T-helper 1 cell treated with Interleukin-12 subunit alpha and Interleukin-12 subunit beta and Interleukin-4 antibody, amounts not matched to agents 30 μg/mL and 1 μg/mL, for 36 hours (primary cell): ENCODE measurements around the gene CEP170B.
"Not testable (repeated sequence)": the region's sequence is repeated elsewhere in the genome, so short reads cannot be mapped to it uniquely, and the experiment has no call there.

Experiments
- H3K27ac Mint-ChIP-seq: one replicate; pipeline ENCODE4 v1.8.0; 2021; ENCODE audit warnings: mild to moderate bottlenecking, mixed read lengths
- H3K27me3 Mint-ChIP-seq: one replicate; pipeline ENCODE4 v1.8.0; 2021; ENCODE audit warnings: low read depth, mixed read lengths
- H3K36me3 Mint-ChIP-seq: one replicate; pipeline ENCODE4 v1.8.0; 2021; ENCODE audit warnings: low read depth, mixed read lengths
- H3K4me1 Mint-ChIP-seq: one replicate; pipeline ENCODE4 v1.8.0; 2021; ENCODE audit warnings: low read depth, mixed read lengths
- H3K4me3 Mint-ChIP-seq: one replicate; pipeline ENCODE4 v1.8.0; 2021; ENCODE audit warnings: mild to moderate bottlenecking, moderate library complexity, mixed read lengths
- H3K9me3 Mint-ChIP-seq: one replicate; pipeline ENCODE4 v1.8.0; 2021; ENCODE audit warnings: mixed read lengths

CEP170B gene

DNA sequence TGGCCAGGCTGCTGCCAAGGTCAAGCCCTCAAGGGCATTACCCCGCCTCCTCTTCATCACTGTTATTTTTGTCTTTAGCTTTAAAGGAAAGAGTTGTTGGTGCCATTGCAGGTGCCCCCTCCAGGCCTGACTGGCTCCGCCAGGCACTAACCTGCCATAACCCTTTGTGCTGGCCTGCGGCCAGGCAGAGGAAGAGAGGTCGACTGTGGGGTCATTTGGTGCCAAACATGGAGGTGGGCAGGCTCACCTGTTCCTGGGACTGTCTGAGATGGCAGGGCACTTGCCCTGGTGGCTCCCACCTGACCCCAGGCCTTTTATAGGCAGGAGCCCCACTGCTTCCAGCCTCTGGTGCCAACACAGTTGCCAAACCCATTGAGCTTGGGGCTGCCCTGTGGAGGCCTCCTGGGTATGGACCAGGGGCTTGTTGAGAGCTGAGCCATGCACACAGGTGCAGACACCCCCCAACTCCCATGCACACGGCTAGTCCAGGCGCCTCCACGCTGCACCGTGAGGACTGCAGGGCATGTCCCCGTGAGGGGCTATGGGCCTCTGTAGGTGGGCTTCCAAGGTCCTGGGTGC, 30.2 kb downstream of the CEP170B start:
- Mint-ChIP-seq H3K9me3 (no peaks in the 10 kb centered on the region), H3K27me3 (no peaks in the 10 kb centered on the region), H3K27ac (no peak overlapping the region), H3K36me3 (no peaks in the 10 kb centered on the region), H3K4me1 (peaks cover 3% of the 10 kb centered on the region), H3K4me3 (no peak overlapping the region)

DNA sequence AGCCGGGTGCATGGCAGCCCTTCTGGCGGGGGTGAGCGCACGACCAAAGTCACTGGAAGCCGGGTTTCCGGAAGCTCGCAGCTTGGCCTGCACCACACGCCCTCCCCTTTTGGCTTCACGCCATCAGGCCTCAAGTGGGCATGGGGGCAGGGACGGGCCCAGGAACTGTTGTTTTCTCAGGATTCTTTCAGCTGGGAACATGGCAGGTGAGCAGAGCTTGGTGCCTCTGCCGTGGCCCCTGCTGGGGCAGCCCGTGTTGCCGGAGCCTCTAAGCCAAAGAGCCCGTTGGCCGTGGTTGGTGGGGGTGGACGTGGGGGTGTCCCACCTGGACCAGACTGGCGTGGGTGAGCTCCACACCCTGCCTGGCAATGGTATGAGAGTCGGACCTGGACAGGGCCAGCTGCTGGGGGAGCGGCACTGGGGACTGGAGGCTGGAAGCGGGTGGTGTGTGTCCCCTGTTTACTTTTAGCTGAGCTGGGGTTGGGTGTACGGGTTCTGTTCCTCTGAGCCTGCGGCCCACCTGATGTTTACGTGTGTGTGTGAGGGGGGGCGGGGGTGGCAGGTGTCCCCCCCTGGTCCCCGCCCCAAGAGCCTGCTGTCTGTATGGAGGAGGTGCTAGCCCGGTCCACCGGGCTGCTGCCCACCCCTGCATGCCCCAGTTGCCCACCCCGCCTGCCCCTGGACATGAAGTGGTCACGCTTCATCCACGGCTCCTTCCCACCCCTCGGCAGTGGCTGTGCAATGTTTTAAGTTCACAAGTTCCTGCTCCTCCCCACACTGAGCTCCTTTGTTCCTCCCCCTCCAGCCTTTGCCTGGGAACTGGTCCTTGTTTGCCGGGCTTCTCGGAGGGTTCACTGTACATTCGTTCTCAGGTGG, 31.0 kb downstream of the CEP170B start:
- peaks cover 2% of the 10 kb centered on the region for H3K27me3 Mint-ChIP-seq
- H3K4me3 Mint-ChIP-seq: no peak overlapping the region
- H3K27ac Mint-ChIP-seq: no peak overlapping the region
- no peaks in the 10 kb centered on the region for H3K36me3 Mint-ChIP-seq
- H3K9me3 Mint-ChIP-seq: no peaks in the 10 kb centered on the region
- peaks cover 3% of the 10 kb centered on the region for H3K4me1 Mint-ChIP-seq

DNA sequence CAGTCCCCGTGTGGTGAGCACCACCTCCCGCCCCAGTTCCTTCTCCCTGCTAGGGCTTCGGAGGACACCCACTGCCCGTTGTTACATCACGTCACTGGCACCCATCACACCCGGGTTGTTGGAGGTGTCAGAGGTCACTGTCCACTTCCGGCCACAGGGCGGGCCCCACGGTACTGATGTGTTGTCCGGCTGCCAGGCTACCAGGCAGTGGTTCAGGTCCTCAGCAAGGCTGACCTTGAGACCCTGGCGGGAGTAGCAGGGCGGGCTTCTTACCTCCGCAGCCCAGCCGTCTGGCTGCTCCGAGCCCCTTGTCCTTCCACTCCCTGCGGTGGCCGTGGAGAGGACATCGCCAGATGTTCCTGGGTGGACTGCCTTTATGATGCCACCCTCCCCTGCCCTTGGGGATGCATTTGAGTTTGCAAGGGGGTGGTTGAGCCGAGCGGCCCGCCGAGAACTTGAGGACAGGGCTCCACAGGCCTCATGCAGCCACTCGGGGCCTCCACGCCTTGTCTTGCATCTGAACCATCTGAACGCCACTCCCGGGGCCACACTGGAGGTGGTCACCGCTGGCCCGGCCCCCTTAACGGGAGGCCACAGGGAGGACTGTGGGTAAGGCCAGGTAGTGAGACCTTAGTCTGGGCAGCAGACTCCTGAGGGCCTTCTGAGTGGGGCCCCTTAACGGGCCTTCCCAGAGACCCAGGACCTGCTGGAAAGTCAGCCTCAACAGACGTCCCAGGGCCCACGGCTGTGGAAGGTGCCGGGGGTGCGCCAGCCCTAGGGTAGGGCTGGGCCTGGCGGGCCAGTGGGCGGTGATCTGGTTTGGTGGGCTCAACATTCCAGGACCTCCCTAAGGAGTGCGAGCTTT, 32.5 kb downstream of the CEP170B start:
- no peaks in the 10 kb centered on the region for H3K36me3 Mint-ChIP-seq
- peaks cover 7% of the 10 kb centered on the region for H3K27me3 Mint-ChIP-seq
- no peaks in the 10 kb centered on the region for H3K9me3 Mint-ChIP-seq
- no peak overlapping the region for H3K4me3 Mint-ChIP-seq
- H3K27ac Mint-ChIP-seq: no peak overlapping the region
- H3K4me1 Mint-ChIP-seq: peaks cover 3% of the 10 kb centered on the region

DNA sequence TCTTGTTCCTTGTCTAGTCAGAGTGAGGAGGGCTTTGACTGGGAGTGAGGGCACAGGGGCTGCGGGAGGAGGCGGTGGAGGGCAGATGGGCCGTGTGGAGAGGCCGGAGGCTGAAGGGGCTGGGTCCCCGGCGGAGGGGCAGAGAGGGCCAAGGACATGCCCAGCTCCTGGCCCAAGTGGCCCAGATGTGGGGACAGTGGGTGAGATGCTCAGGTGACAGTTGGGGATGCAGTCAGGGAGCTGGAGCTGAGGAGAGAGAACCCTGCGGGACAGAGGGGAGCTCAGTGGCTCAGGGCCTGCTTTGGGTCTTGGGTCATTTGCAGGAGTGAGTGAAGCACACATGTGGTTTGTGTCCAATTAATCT, 33.1 kb downstream of the CEP170B start:
- Mint-ChIP-seq H3K4me3 (no peak overlapping the region), H3K27me3 (peaks cover 8% of the 10 kb centered on the region), H3K27ac (no peak overlapping the region), H3K36me3 (no peaks in the 10 kb centered on the region), H3K4me1 (peaks cover 3% of the 10 kb centered on the region), H3K9me3 (no peaks in the 10 kb centered on the region)

DNA sequence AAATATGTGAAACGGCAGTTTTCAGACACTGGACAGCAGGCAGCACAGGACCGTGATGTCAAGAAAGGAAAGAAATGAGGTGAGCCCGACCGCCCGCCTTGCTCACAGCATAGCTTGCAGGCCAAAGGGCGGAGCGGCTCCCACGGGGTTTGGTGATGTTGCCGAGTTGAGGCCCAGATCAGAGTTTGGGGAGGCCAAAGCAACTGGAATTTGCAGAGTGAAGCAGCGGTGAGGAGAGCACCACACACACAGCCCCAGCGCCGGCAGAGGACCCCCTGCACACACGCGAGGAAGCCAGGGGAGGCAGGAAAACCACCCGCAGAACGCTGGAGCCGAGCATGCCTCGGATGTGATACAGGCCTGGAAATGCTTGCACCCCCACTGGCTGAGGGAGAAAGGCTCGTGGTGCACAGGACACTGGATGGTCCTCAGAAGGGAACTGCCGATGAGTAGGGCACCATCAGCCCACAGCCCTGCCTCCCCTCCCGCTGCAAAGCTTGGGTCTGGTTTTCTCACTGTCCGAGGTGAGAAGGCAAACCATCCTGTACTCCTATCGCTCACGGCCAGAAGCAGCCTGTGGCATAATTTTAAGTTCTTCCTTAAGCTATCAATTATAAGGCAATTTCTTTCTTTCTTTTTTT, 33.9 kb downstream of the CEP170B start:
- Mint-ChIP-seq H3K36me3 (no peaks in the 10 kb centered on the region), H3K4me3 (no peak overlapping the region), H3K9me3 (no peaks in the 10 kb centered on the region), H3K27me3 (peaks cover 13% of the 10 kb centered on the region), H3K4me1 (peaks cover 3% of the 10 kb centered on the region), H3K27ac (no peak overlapping the region)

DNA sequence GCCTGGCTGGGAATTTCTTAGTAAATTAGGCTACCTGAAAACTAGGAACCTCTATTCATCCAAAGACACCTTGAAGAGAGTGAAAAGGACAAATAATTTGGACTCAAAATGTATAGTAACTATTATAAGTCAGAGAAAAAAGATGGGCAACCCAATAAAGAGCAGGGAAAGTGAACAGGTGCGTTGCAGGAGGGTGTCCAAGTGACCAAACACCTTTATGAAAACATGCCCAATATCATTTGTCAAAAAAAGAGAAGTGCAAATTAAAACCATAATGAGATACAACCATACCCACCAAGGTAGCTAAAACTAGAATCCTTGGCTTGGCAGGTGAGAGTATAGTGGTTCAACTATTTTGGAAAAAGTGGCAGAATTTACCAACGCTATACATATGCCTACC, 34.7 kb downstream of the CEP170B start:
- no peaks in the 10 kb centered on the region for H3K9me3 Mint-ChIP-seq
- no peak overlapping the region for H3K27ac Mint-ChIP-seq
- peaks cover 3% of the 10 kb centered on the region for H3K4me1 Mint-ChIP-seq
- H3K27me3 Mint-ChIP-seq: peaks cover 21% of the 10 kb centered on the region
- H3K4me3 Mint-ChIP-seq: no peak overlapping the region
- H3K36me3 Mint-ChIP-seq: no peaks in the 10 kb centered on the region

DNA sequence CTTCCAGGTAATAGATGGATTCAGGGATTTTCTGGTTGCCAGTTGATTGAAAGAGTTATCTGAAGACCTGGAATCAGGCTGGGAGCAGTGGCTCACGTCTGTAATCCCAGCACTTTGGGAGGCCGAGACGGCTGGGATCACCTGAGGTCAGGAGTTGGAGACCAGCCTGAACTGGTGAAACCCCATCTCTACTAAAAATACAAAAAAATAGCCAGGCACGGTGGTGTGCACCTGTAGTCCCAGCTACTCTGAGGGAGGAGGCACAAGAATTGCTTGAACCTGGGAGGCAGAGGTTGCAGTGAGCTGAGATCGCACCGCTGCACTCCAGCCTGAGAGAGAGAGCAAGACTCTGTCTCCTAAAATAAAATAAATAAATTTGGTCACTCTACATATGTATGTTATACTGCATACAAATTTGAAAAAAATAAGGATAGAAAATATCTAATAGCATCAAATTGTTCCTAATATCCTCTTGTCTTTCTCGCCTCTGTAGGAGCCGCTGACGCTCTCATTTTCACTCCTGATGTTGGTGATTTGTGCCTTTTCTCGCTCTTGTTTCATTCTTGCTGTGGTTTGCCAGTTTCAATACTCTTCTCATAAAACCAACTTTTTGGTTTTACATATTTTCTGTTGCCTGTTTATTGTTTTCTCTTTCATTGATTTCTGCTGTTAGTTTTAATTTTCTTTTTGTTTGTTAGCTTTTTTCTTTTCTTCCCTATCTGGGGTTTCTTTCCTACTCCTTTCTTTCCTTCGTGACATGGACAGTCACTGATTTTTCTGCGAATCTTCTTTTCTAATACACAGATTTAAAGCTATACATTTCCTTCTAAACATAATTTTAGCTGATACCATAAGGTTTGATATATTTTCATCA, 35.8 kb downstream of the CEP170B start:
- Mint-ChIP-seq H3K36me3 (no peaks in the 10 kb centered on the region), H3K4me1 (peaks cover 3% of the 10 kb centered on the region), H3K27ac (no peak overlapping the region), H3K9me3 (no peaks in the 10 kb centered on the region), H3K27me3 (peaks cover 21% of the 10 kb centered on the region), H3K4me3 (no peak overlapping the region)

DNA sequence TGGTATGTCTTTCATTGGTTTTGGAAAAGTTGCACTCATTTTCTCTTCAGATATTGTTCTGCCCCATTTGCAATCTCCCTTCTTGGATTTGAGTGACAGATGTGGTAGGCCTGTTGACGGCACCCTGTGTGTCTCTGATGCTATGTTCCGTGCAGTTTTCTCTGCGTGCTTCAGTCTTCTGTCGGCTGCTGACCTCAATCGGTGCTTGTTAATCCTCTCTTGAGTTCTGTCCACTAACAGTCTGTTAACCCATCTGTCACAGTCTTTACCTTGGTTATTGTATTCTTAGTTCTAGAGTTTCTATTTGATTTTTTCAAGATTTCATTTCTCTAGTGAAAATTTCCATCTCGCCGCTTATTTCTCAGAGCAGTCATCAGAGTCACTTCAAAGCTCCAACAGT, 38.9 kb downstream of the CEP170B start:
- no peaks in the 10 kb centered on the region for H3K9me3 Mint-ChIP-seq
- peaks cover 30% of the 10 kb centered on the region for H3K27me3 Mint-ChIP-seq
- H3K4me1 Mint-ChIP-seq: no peaks in the 10 kb centered on the region
- H3K36me3 Mint-ChIP-seq: no peaks in the 10 kb centered on the region
- H3K27ac Mint-ChIP-seq: no peak overlapping the region
- no peak overlapping the region for H3K4me3 Mint-ChIP-seq

DNA sequence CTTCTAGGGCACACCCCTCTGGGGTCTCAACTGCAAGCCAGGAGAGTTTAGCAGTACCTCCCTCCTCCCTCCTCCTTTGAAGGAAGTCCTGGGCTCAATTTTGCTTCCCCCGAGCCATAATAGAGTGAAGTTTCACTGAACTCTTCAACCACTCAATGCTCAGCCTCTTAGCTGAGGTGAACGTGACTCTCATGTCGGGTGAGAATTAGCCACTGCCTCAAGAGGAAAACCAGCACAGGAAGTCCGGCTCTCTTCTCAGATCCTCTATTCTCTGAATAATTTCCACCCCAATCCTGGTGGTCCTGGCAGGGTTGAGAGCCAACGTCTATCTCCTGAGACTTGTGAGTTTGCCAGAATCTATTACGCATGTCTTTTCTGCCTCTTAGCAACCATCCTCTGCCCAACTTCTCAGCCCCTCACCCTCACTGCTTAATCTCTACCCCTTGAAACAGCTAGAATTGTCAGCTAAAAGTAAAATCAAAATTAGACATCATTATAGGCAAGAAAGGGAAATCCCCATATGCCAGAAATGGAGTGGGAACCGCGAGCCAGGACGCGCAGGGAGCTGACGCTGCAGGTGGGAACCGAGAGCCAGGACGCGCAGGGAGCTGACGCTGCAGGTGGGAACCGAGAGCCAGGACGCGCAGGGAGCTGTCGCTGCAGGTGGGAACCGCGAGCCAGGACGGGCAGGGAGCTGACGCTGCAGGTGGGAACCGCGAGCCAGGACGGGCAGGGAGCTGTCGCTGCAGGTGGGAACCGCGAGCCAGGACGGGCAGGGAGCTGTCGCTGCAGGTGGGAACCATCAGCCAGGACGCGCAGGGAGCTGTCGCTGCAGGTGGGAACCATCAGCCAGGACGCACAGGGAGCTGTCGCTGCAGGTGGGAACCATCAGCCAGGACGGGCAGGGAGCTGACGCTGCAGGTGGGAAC, 39.8 kb downstream of the CEP170B start:
- H3K36me3 Mint-ChIP-seq, H3K4me3 Mint-ChIP-seq, H3K4me1 Mint-ChIP-seq, H3K9me3 Mint-ChIP-seq, H3K27ac Mint-ChIP-seq: not testable (repeated sequence)
- peaks cover 34% of the 10 kb centered on the region for H3K27me3 Mint-ChIP-seq

DNA sequence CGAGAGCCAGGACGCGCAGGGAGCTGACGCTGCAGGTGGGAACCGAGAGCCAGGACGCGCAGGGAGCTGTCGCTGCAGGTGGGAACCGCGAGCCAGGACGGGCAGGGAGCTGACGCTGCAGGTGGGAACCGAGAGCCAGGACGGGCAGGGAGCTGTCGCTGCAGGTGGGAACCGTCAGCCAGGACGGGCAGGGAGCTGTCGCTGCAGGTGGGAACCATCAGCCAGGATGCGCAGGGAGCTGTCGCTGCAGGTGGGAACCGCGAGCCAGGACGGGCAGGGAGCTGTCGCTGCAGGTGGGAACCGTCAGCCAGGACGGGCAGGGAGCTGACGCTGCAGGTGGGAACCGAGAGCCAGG, 40.5 kb downstream of the CEP170B start:
- not testable (repeated sequence) for H3K9me3 Mint-ChIP-seq, H3K4me3 Mint-ChIP-seq, H3K27ac Mint-ChIP-seq, H3K36me3 Mint-ChIP-seq, H3K4me1 Mint-ChIP-seq
- peaks cover 34% of the 10 kb centered on the region for H3K27me3 Mint-ChIP-seq

DNA sequence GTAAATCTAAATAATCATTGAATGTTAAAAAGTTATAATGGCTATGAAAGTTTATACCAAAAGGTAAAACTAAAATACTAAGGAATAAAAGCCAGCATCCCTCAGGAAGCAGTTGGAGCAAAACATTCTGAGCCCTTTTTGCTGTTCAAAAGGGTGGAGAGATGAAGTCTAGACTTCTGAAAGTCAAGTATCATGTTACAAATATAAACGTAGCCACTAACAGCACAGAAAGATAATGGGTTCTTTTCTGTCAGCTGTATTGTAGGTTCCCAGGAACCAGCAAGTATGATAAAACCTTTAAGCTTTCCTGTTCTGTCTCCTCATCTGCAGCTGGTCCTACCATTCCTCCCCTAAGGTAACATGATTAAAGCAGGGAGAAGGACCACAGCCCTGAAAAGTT, 43.2 kb downstream of the CEP170B start:
- Mint-ChIP-seq H3K27ac (no peak overlapping the region), H3K27me3 (peaks cover 26% of the 10 kb centered on the region), H3K9me3 (peaks cover 4% of the 10 kb centered on the region), H3K4me1 (no peaks in the 10 kb centered on the region), H3K36me3 (no peaks in the 10 kb centered on the region), H3K4me3 (no peak overlapping the region)

DNA sequence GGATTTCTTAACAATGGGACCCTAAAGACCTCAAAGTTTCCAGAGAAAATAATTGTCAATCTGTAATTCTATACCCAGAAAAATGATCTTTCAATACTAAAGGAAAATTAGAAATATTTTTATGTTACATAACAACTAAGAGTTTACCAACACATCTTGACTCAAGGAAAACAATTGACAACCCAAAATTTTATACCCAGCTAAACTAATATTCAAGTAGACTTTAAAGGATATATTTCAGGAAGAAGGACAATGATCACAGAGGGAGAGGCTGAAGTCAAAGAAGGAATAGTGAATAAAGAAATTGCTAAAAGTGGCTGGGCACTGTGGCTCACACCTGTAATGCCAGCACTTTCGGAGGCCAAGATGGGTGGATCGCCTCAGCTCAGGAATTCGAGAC, 47.0 kb downstream of the CEP170B start:
- Mint-ChIP-seq H3K27me3 (peaks cover 26% of the 10 kb centered on the region), H3K9me3 (peaks cover 4% of the 10 kb centered on the region), H3K27ac (no peak overlapping the region), H3K36me3 (no peaks in the 10 kb centered on the region), H3K4me3 (no peak overlapping the region), H3K4me1 (no peaks in the 10 kb centered on the region)

DNA sequence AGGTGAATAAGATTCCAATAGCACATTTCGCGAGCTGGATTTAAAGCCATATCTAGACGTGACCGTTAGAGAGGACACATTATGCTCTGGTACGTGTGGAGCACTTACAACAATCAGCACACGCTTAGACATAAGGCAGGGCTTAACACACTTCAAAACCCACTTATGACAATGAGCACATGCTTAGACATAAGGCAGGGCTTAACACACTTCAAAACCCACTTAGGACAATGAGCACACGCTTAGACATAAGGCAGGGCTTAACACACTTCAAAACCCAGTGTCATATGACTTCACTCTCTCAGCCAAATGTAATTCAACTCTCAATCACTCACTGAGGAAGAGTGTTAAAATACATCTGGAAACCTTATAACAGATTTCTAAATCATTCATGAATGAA, 48.4 kb downstream of the CEP170B start:
- Mint-ChIP-seq H3K4me1 (no peaks in the 10 kb centered on the region), H3K27ac (no peak overlapping the region), H3K4me3 (no peak overlapping the region), H3K36me3 (no peaks in the 10 kb centered on the region), H3K9me3 (peaks cover 4% of the 10 kb centered on the region), H3K27me3 (peaks cover 19% of the 10 kb centered on the region)
